Measurements from ENCODE around the gene EXOC3L1.

GRCh38 chr16:67185651-67186134, 4.2 kb downstream of the EXOC3L1 start:
- TF ChIP-seq CTCF (IDR thresholded peaks at IDR 0.05): no peak
- TF ChIP-seq EZH2 (IDR thresholded peaks at IDR 0.05): no peak
- TF ChIP-seq EZH2phosphoT487 (IDR thresholded peaks at IDR 0.05): no peak

Measured in neural progenitor cell (in vitro differentiated cells).